GM20000 (cell line): Measurements from ENCODE around the gene RTN4RL2.

Experiments
- DNase-seq: peaks from one replicate; pipeline ENCODE4 v3.0.0; 2012; ENCODE audit warnings: low spot score
- TF ChIP-seq, protein P1 (sequence below): IDR thresholded peaks from 2 replicates; pipeline ENCODE4 v1.5.1; 2012; ENCODE audit warnings: mild to moderate bottlenecking, control low read depth; ENCODE audit errors: extremely low read depth, missing control alignments

The RTN4RL2 gene

DNA sequence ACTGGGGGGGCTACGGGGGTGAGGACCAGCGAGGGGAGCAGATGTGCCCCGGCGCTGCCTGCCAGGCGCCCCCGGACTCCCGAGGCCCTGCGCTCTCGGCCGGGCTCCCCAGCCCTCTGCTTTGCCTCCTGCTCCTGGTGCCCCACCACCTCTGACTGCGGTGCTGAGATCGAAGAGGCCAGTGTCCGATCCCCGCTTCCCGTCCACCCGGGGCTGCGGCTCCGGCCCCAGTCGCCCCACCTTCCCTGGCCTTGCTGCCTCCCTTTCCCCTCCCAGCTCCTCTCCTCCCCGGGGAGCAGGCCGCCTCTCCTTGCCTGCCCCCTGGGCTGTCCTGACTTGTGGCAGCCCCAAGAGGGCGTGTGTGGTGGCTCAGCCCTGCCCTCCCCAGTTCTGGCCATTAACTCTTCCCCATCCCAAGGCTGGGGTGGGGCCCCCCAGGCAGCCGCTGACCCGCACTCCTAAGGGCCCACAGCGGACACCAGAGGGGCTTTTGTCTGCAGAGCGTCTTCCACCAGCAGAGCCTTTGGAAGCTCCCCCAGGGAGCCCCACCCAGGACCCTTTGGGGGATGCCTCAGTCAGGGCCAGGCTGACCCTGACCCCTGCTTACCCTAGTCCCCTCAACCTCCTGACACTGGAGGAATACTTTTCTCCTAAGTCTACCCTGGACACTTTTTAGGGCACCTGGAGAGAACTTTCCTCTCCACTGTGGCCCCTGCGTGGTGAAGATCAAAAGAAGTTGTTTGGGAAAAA is 16.6 kb downstream of the RTN4RL2 start:
- TF ChIP-seq, protein P1, sequence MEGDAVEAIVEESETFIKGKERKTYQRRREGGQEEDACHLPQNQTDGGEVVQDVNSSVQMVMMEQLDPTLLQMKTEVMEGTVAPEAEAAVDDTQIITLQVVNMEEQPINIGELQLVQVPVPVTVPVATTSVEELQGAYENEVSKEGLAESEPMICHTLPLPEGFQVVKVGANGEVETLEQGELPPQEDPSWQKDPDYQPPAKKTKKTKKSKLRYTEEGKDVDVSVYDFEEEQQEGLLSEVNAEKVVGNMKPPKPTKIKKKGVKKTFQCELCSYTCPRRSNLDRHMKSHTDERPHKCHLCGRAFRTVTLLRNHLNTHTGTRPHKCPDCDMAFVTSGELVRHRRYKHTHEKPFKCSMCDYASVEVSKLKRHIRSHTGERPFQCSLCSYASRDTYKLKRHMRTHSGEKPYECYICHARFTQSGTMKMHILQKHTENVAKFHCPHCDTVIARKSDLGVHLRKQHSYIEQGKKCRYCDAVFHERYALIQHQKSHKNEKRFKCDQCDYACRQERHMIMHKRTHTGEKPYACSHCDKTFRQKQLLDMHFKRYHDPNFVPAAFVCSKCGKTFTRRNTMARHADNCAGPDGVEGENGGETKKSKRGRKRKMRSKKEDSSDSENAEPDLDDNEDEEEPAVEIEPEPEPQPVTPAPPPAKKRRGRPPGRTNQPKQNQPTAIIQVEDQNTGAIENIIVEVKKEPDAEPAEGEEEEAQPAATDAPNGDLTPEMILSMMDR, result peak; percentile 49
- peak; percentile 86 for DNase-seq

DNA sequence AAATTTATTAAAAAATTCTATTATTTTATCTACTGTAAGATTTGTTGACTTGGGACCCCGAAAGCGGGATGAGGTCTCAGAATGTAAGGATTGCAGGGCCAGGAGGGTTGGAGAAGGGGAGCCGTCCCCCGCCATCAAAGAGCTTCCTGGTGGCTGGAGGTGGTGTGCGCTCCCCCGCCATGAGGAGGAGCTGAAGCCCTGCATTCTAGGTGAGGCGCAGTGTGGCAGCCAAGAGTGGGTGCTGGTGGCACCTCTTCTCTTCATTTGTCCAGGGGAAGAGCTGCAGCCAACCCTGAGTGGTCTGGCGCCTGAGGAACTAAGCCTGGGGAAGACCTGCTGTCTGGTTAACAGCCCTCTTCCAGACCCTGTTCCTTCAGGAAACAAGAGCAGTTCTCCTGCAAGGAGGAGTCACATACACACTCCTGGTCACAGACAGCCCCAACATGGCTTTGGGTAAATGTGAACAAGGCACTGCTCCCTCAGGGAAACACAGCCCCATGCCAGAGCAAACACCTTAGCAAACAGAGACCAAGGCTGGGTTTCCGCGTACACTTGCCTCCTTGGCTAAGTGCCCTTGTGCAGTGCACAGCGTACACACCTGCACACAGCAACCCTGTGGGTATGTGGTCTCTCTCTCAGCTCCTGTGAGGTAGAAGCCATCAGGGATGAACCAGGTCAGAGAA is 17.3 kb downstream of the RTN4RL2 start:
- TF ChIP-seq, protein P1, result no peak
- DNase-seq, result no peak

DNA sequence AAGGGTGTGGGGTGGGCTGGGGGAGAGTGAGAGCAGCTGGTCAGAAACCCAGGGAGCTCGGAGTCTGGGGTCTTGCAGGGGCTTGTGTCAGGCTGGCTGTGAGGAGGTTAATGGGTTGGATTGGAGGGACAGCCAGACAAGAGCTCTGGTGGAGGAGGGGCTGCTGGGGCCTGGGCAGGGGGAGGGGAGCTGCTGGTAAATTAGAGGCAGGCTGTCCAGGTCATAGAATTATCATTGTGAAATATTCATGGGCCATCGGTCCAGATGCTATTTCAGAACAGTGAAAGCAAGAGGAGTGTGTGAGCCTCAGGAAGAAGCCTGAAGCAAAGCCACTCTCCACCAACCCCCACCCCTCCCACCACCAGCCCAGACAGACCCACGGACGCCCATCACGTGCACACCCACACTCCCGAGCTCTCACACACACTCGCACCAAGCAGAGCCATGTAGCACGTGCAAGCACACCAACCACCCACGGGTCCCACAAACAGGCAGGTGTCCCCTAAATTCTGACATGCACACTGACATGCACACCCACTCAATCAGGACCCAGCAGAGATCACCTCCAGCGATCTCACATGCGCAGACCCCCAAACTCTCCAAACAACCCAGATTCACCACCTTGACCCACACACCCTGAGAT is 18.8 kb downstream of the RTN4RL2 start:
- TF ChIP-seq, protein P1, result no peak
- DNase-seq, result no peak

DNA sequence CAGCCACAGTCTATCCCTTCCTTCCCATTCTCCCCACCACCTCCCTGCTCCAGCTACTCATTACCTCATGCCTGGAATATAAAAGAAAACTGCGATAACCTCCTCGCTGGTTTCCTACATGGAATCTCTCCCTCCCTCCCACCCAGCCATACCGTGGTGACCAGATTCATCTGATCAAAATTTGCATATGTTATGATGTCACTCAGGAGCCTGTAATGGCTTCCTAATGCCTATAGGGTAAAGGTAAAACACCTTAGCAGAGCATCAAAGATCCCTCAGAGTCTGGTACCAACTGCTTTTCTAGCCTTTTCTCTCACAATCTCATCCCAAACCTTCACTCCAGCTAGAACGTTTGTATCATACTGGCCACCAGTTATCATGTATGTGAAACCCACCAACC is 19.6 kb downstream of the RTN4RL2 start:
- TF ChIP-seq, protein P1, result no peak
- no peak for DNase-seq

DNA sequence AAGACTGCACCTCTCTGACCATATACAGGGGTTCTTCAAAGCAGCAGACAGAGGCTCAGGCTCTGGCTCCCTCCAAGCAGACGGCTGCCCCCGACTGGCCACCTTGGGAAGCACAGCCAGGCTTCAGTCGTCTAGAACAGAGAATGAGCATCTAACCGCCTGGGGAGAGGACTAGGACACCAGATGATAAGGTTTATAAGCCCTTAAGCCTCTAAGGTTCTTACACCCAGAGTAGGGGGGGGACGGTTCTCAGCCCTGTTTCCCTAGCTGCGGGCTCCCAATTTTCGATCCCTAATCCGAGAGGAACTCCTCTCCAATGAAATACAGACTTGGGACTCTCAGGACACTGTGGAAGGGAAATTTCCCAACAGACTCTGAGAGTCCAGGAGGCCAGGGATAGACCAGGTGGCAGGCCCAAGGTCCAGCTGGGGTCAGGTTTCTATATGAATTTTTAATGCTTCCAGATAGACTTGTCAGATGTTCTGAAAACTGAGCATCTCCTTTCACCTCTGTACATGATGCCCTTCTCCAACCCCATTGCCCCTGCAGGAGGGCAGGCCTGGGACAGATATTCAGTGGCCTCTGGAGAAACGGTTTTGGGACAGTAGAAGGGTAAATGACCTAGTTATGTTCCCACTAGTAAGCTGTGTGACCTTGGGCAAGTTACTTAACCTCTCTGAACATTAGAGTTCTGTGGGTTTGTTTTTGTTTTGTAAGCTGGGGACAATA is 20.2 kb downstream of the RTN4RL2 start:
- TF ChIP-seq, protein P1, result peak; percentile 62
- DNase-seq, result peak; percentile 88

DNA sequence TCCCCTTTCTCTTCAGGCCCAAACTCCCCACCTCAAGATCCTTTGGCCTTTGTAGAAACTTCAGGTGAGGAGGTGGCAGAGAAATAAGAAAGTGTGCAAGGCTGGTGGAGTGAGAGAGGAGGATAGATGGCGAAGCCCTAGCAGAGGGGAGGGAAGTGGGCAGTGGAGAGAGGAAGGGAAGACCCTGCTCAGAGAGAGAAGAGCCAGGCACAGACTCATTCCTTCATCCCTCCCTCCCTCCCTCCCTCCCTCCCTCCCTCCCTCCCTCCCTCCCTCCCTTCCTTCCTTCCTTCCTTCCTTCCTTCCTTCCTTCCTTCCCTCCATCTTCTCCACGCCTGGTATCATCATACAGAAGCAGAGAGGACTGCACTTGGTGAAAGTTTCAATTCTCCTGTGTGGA is 21.0 kb downstream of the RTN4RL2 start:
- TF ChIP-seq, protein P1, result no peak

More for the DNA sequence above, 21.0 kb downstream of the RTN4RL2 start:
- DNase-seq, result no peak
